Endometrial microvascular endothelial cells (primary cell): ENCODE data around the gene FADS1. TPM values are rescaled to one million over a fixed set of nuclear protein-coding genes. Genes with fewer than 3 reads are reported as not detected.

Source experiments
- in situ Hi-C: cut with HindIII; loops from 2 replicates; pipeline ENCODE4 v1.10.0; 2017; ENCODE audit warnings: low sequenced_read_pairs, low pct_unique_long_range_greater_than_20kb; ENCODE audit errors: inconsistent ontology term
- total RNA-seq: library from RNA; depleted of rRNA; stranded (reverse); fragments of >200 nt; gene quantifications from one replicate; pipeline ENCODE4 v1.2.3, GENCODE V29; 2015; ENCODE audit errors: inconsistent ontology term

Gene FADS1
- total RNA-seq, 1 donor from 2014 or later, result 40.0 TPM

- in situ Hi-C loops, result no loop called here
These were observed 14.2 kb downstream of the FADS1 start for GRCh38 chr11:61802605-61803004.

- in situ Hi-C loops, result no loop called here
These were observed 16.2 kb downstream of the FADS1 start for GRCh38 chr11:61800331-61801281.

- in situ Hi-C loops, result loop anchor here (25.0 kb wide), 1 partner anchor 288 kb away; no protein-coding TSS in a partner anchor
These were observed 17.0 kb downstream of the FADS1 start for GRCh38 chr11:61799665-61800284.

GRCh38 chr11:61797263-61797944 lies 19.4 kb downstream of the FADS1 start:
- in situ Hi-C loops, result loop anchor here (25.0 kb wide), 1 partner anchor 290 kb away; no protein-coding TSS in a partner anchor

GRCh38 chr11:61795876-61796526 lies 20.8 kb downstream of the FADS1 start:
- in situ Hi-C loops, result loop anchor here (25.0 kb wide), 1 partner anchor 291 kb away; no protein-coding TSS in a partner anchor

GRCh38 chr11:61795459-61795858 lies 21.3 kb downstream of the FADS1 start:
- in situ Hi-C loops, result loop anchor here (25.0 kb wide), 1 partner anchor 292 kb away; no protein-coding TSS in a partner anchor

- in situ Hi-C loops, result loop anchor here (25.0 kb wide), 1 partner anchor 293 kb away; no protein-coding TSS in a partner anchor
These were observed 22.2 kb downstream of the FADS1 start for GRCh38 chr11:61794579-61794978.

GRCh38 chr11:61793829-61794204 lies 23.0 kb downstream of the FADS1 start:
- in situ Hi-C loops, result loop anchor here (25.0 kb wide), 1 partner anchor 293 kb away; no protein-coding TSS in a partner anchor

- in situ Hi-C loops, result loop anchor here (25.0 kb wide), 1 partner anchor 294 kb away; no protein-coding TSS in a partner anchor
These were observed 23.5 kb downstream of the FADS1 start for GRCh38 chr11:61793083-61793828.

- in situ Hi-C loops, result loop anchor here (25.0 kb wide), 1 partner anchor 295 kb away; no protein-coding TSS in a partner anchor
These were observed 24.3 kb downstream of the FADS1 start, which contains the start of the genes FEN1 and TMEM258 for GRCh38 chr11:61792310-61793082. Gene FEN1, plus strand, starts transcription at chr11:61792911. Its CDS starts 2,451 bp downstream, at chr11:61795362. Gene TMEM258, minus strand, starts transcription at chr11:61792599. Its CDS starts 41 bp downstream, at chr11:61792558.

GRCh38 chr11:61791737-61792309 lies 25.0 kb downstream of the FADS1 start:
- in situ Hi-C loops, result loop anchor here (25.0 kb wide), 1 partner anchor 295 kb away; no protein-coding TSS in a partner anchor

- in situ Hi-C loops, result loop anchor here (25.0 kb wide), 1 partner anchor 299 kb away; no protein-coding TSS in a partner anchor
These were observed 28.8 kb downstream of the FADS1 start for GRCh38 chr11:61787928-61788491.

- in situ Hi-C loops, result loop anchor here (25.0 kb wide), 1 partner anchor 301 kb away; no protein-coding TSS in a partner anchor
These were observed 30.9 kb downstream of the FADS1 start for GRCh38 chr11:61785837-61786402.

GRCh38 chr11:61784506-61784805 lies 32.3 kb downstream of the FADS1 start:
- in situ Hi-C loops, result loop anchor here (25.0 kb wide), 1 partner anchor 303 kb away; no protein-coding TSS in a partner anchor

GRCh38 chr11:61783717-61784505 lies 32.9 kb downstream of the FADS1 start:
- in situ Hi-C loops, result loop anchor here (25.0 kb wide), 1 partner anchor 303 kb away; no protein-coding TSS in a partner anchor
